ENCODE data around the gene PIP5K1A. TPM values are rescaled to one million over a fixed set of nuclear protein-coding genes. Genes with fewer than 3 reads are reported as not detected.
A peak's percentile ranks its signal among the peaks of the same experiment; 100 is the strongest.
"Not testable (repeated sequence)": the region's sequence is repeated elsewhere in the genome, so short reads cannot be mapped to it uniquely, and the experiment has no call there.

Gene PIP5K1A
- total RNA-seq, 1 experiment from 2014 or later: 69.9 TPM

- Histone ChIP-seq H3K36me3 (peaks cover 35% of the 10 kb centered on the region), H3K9me3 (replicated peaks) (no peaks in the 10 kb centered on the region), H3K27me3 (replicated peaks) (no peaks in the 10 kb centered on the region), H3K4me3 (no peak overlapping the region), H3K4me1 (replicated peaks) (peaks cover 11% of the 10 kb centered on the region), H3K27ac (no peak overlapping the region)
- peak; percentile 57 to 70 for DNase-seq (ENCODE audit: low read depth in 1 of 2, low spot score in 2 of 2)
Measured at GRCh38 chr1:151251656-151252470, 53.5 kb downstream of the PIP5K1A start.

GRCh38 chr1:151254217-151255213, 56.2 kb downstream of the PIP5K1A start, which contains the start of gene PSMD4:
Gene PSMD4 (plus strand): TSS chr1:151254734. CDS start chr1:151254783, 49 bp downstream.
- peak within 1 kb of the TSS; percentile 67 for H3K4me3 ChIP-seq
- H3K27ac ChIP-seq: peak within 1 kb of the TSS; percentile 84
- H3K4me1 ChIP-seq (replicated peaks): peaks cover 11% of the 10 kb centered on the region
- no peaks in the 10 kb centered on the region for H3K27me3 ChIP-seq (replicated peaks)
- peaks cover 26% of the 10 kb centered on the region for H3K36me3 ChIP-seq
- DNase-seq (ENCODE audit: low read depth in 1 of 2, low spot score in 2 of 2): peak; percentile 95 to 96
- H3K9me3 ChIP-seq (replicated peaks): no peaks in the 10 kb centered on the region

- Histone ChIP-seq H3K27ac (peak overlapping the region; percentile 84), H3K27me3 (replicated peaks) (no peaks in the 10 kb centered on the region), H3K36me3 (peaks cover 21% of the 10 kb centered on the region), H3K4me1 (replicated peaks) (peaks cover 11% of the 10 kb centered on the region), H3K4me3 (peak overlapping the region; percentile 67), H3K9me3 (replicated peaks) (no peaks in the 10 kb centered on the region)
- no peak for DNase-seq (ENCODE audit: low read depth in 1 of 2, low spot score in 2 of 2)
Measured at GRCh38 chr1:151255381-151255780, 57.0 kb downstream of the PIP5K1A start.

DNA sequence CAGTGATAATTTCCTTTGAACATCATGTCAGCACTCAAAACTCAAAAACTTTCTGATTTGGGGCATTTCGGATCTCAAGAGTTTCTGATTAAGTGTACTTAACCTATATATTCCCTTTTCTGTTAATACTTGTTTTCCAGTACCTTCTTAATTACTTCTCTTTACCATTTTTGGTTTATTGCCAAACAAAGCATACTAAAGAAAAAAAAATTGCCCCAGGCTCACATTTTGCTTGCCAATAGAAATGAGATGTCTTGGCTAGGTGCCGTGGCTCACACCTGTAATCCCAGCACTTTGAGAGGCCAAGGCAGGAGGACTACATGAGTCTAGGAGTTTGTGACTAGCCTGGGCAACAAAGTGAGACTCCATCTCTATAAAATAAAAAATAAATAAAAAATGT, 61.0 kb downstream of the PIP5K1A start:
- H3K36me3 ChIP-seq: peaks cover 42% of the 10 kb centered on the region
- peaks cover 7% of the 10 kb centered on the region for H3K4me1 ChIP-seq (replicated peaks)

GRCh38 chr1:151265446-151266236, 67.3 kb downstream of the PIP5K1A start:
- no peaks in the 10 kb centered on the region for H3K9me3 ChIP-seq (replicated peaks)

More for the DNA sequence above, 61.0 kb downstream of the PIP5K1A start:
- DNase-seq (ENCODE audit: low read depth in 1 of 2, low spot score in 2 of 2): no peak
- Histone ChIP-seq H3K4me3 (no peak overlapping the region), H3K27me3 (replicated peaks) (no peaks in the 10 kb centered on the region), H3K27ac (no peak overlapping the region), H3K9me3 (replicated peaks) (no peaks in the 10 kb centered on the region)

GRCh38 chr1:151266315-151266714, 68.0 kb downstream of the PIP5K1A start:
- Histone ChIP-seq H3K27ac (no peak overlapping the region), H3K4me1 (replicated peaks) (no peaks in the 10 kb centered on the region), H3K27me3 (replicated peaks) (no peaks in the 10 kb centered on the region), H3K9me3 (replicated peaks) (no peaks in the 10 kb centered on the region), H3K36me3 (peaks cover 73% of the 10 kb centered on the region), H3K4me3 (no peak overlapping the region)
- no peak for DNase-seq (ENCODE audit: low read depth in 1 of 2, low spot score in 2 of 2)

More at GRCh38 chr1:151265446-151266236, 67.3 kb downstream of the PIP5K1A start:
- Histone ChIP-seq H3K27me3 (replicated peaks) (no peaks in the 10 kb centered on the region), H3K4me1 (replicated peaks) (no peaks in the 10 kb centered on the region), H3K36me3 (peaks cover 71% of the 10 kb centered on the region), H3K27ac (no peak overlapping the region), H3K4me3 (no peak overlapping the region)
- DNase-seq (ENCODE audit: low read depth in 1 of 2, low spot score in 2 of 2): no peak

DNA sequence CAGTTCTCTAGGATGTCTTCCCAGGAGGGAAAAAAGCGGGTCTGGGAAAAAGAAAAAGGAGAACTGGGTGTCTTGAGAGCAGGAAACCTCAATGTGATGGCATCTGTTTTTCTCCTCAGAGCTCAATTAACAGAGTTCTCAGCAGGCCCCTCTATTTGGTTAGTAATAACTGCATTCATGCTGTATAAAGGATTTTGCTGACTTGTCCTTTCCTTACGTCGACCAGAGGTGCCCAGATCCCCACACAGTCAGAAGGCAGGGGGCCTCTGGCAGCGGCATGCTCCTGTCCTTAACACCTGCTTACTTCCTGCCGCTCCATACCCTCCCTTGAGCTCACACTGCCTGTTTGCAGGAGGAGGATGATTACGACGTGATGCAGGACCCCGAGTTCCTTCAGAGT, 68.5 kb downstream of the PIP5K1A start:
- peaks cover 73% of the 10 kb centered on the region for H3K36me3 ChIP-seq
- no peaks in the 10 kb centered on the region for H3K9me3 ChIP-seq (replicated peaks)
- H3K27me3 ChIP-seq (replicated peaks): no peaks in the 10 kb centered on the region
- no peak overlapping the region for H3K4me3 ChIP-seq
- DNase-seq (ENCODE audit: low read depth in 1 of 2, low spot score in 2 of 2): no peak
- no peaks in the 10 kb centered on the region for H3K4me1 ChIP-seq (replicated peaks)
- H3K27ac ChIP-seq: no peak overlapping the region

DNA sequence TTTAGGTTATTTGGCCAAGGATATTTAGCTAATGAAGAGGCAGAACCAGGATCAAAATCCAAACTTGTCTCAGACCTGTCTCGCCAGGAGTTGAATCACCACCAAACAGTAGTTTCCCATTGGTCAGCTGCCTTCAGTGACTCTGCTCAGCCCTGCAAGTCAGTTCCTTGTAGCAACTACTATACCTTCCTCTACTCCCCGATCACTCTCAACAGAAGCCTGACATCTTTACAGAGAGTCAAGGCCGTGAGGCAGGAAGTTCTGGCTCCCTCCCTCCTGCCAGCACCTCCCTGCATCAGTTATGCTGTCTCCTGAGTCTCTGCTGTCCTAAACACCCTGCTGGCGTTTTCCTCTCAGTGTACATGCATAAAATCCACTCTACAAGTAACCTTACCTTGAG, 69.4 kb downstream of the PIP5K1A start:
- no peak overlapping the region for H3K4me3 ChIP-seq

GRCh38 chr1:151273924-151274466, 75.6 kb downstream of the PIP5K1A start:
- Histone ChIP-seq H3K36me3 (peaks cover 14% of the 10 kb centered on the region; the same call in 1 of the 2 replicates), H3K4me3 (no peak overlapping the region), H3K4me1 (replicated peaks) (no peaks in the 10 kb centered on the region), H3K27ac (no peak overlapping the region), H3K9me3 (replicated peaks) (no peaks in the 10 kb centered on the region), H3K27me3 (replicated peaks) (no peaks in the 10 kb centered on the region)
- DNase-seq (ENCODE audit: low read depth in 1 of 2, low spot score in 2 of 2): no peak

More for the DNA sequence above, 69.4 kb downstream of the PIP5K1A start:
- Histone ChIP-seq H3K4me1 (replicated peaks) (no peaks in the 10 kb centered on the region), H3K36me3 (peaks cover 68% of the 10 kb centered on the region), H3K27ac (no peak overlapping the region), H3K9me3 (replicated peaks) (no peaks in the 10 kb centered on the region), H3K27me3 (replicated peaks) (no peaks in the 10 kb centered on the region)
- no peak for DNase-seq (ENCODE audit: low read depth in 1 of 2, low spot score in 2 of 2)

- H3K27ac ChIP-seq; H3K27me3 ChIP-seq (replicated peaks); H3K4me3 ChIP-seq; DNase-seq (ENCODE audit: low read depth in 1 of 2, low spot score in 2 of 2); H3K9me3 ChIP-seq (replicated peaks); H3K4me1 ChIP-seq (replicated peaks): not testable (repeated sequence)
- H3K36me3 ChIP-seq: peaks cover 13% of the 10 kb centered on the region; the same call in 1 of the 2 replicates
Measured at GRCh38 chr1:151275341-151275740, 77.0 kb downstream of the PIP5K1A start.

DNA sequence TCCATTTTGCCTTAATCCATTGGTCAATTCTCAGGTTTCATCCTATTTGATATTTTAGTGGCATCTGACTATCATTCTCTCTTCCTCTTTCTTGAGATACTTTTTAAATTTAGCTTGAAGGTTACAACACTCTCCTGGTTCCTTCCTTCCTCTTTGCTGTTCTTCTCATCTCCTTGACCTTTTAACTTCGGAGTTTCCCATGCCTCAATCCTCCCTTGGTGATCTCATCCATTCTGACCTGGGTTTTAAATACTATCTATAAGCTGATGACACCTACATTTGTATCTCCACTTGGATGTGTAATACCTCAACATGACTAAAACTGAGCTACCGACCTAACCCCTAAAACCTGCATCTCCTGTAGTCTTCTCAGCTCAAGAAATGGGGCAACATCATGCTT, 78.9 kb downstream of the PIP5K1A start:
- Histone ChIP-seq H3K4me3 (no peak overlapping the region), H3K27me3 (replicated peaks) (no peaks in the 10 kb centered on the region), H3K4me1 (replicated peaks) (0 out of 2 replicates have a peak, but pooled peaks cover 3% of the 10 kb centered on the region), H3K9me3 (replicated peaks) (no peaks in the 10 kb centered on the region), H3K27ac (no peak overlapping the region), H3K36me3 (peaks cover 8% of the 10 kb centered on the region; the same call in 1 of the 2 replicates)
- no peak for DNase-seq (ENCODE audit: low read depth in 1 of 2, low spot score in 2 of 2)

- DNase-seq (ENCODE audit: low read depth in 1 of 2, low spot score in 2 of 2): peak; percentile 97 to 100
- H3K9me3 ChIP-seq (replicated peaks): no peaks in the 10 kb centered on the region
- H3K27me3 ChIP-seq (replicated peaks): no peaks in the 10 kb centered on the region
Measured at GRCh38 chr1:151281225-151281968, 83.0 kb downstream of the PIP5K1A start.

More at GRCh38 chr1:151281225-151281968, 83.0 kb downstream of the PIP5K1A start:
- Histone ChIP-seq H3K4me1 (replicated peaks) (peaks cover 14% of the 10 kb centered on the region), H3K4me3 (peak overlapping the region; percentile 60), H3K27ac (peak overlapping the region; percentile 99), H3K36me3 (peaks cover 17% of the 10 kb centered on the region)
